Inflammatory macrophage treated with lipopolysaccharide for 4 hours (primary cell): Measurements from ENCODE around the gene SUN3.
"Not testable (repeated sequence)": the region's sequence is repeated elsewhere in the genome, so short reads cannot be mapped to it uniquely, and the experiment has no call there.

ENCODE experiments used
- DNase-seq: peaks from one replicate; pipeline ENCODE4 v3.0.0-alpha.2; 2020

Gene SUN3

GRCh38 chr7:47942651-47943050, 86.3 kb downstream of the SUN3 start:
- not testable (repeated sequence) for DNase-seq

GRCh38 chr7:47942132-47942531, 86.8 kb downstream of the SUN3 start:
- DNase-seq = peak; percentile 89

GRCh38 chr7:47941136-47941844, 87.6 kb downstream of the SUN3 start:
- peak; percentile 99 for DNase-seq

GRCh38 chr7:47940088-47941013, 88.6 kb downstream of the SUN3 start:
- DNase-seq = no peak

GRCh38 chr7:47939425-47940036, 89.4 kb downstream of the SUN3 start:
- no peak for DNase-seq

GRCh38 chr7:47938574-47939165, 90.2 kb downstream of the SUN3 start:
- DNase-seq = no peak

GRCh38 chr7:47937711-47938573, 91.0 kb downstream of the SUN3 start:
- no peak for DNase-seq
